Activated CD4-positive, alpha-beta memory T cell treated with anti-CD3 and anti-CD28 coated beads, Interleukin-2, amount 10 ng/mL, durations not matched to agents 7 days and 5 days (primary cell): ENCODE data around the gene LRP5. TPM values are rescaled to one million over a fixed set of nuclear protein-coding genes. Genes with fewer than 3 reads are reported as not detected.
"Not testable (repeated sequence)": the region's sequence is repeated elsewhere in the genome, so short reads cannot be mapped to it uniquely, and the experiment has no call there.

Experiments
- CTCF ChIA-PET: fragments of 350-600 bp; sonication (Branson Sonifier 250); formaldehyde crosslinking; loops from one replicate; lab custom pipeline; 2021; ENCODE audit warnings: antibody characterized with exemption, inconsistent platforms; lab: Charles Lee
- POLR2A ChIA-PET: fragments of 350-600 bp; sonication (Branson Sonifier 250); formaldehyde crosslinking; loops from one replicate; lab custom pipeline; 2021; ENCODE audit warnings: antibody characterized with exemption; lab: Charles Lee
- DNase-seq: peaks from one replicate; pipeline ENCODE4 v3.0.0-alpha.2; 2020
- H3K27ac Mint-ChIP-seq: one replicate; pipeline ENCODE4 v1.8.0; 2021; ENCODE audit warnings: mild to moderate bottlenecking, mixed read lengths
- H3K27me3 Mint-ChIP-seq: one replicate; pipeline ENCODE4 v1.8.0; 2021; ENCODE audit warnings: mixed read lengths
- H3K36me3 Mint-ChIP-seq: one replicate; pipeline ENCODE4 v1.8.0; 2021; ENCODE audit warnings: low read depth, mixed read lengths
- H3K4me1 Mint-ChIP-seq: one replicate; pipeline ENCODE4 v1.8.0; 2021; ENCODE audit warnings: mixed read lengths
- H3K4me3 Mint-ChIP-seq: one replicate; pipeline ENCODE4 v1.8.0; 2021; ENCODE audit warnings: mild to moderate bottlenecking, mixed read lengths
- H3K9me3 Mint-ChIP-seq: one replicate; pipeline ENCODE4 v1.8.0; 2021; ENCODE audit warnings: mixed read lengths
- total RNA-seq, 2 experiments: library from RNA; stranded (reverse); gene quantifications; one replicate each; pipeline ENCODE4 v1.2.3, GENCODE V29; 2021

LRP5 gene
- total RNA-seq, 2 experiments from 2014 or later, result 12.3 to 13.5 TPM

- H3K36me3 Mint-ChIP-seq, result no peaks in the 10 kb centered on the region
- no peaks in the 10 kb centered on the region for H3K9me3 Mint-ChIP-seq
- H3K4me3 Mint-ChIP-seq, result no peak overlapping the region
- no peak overlapping the region for H3K27ac Mint-ChIP-seq
- POLR2A ChIA-PET, result no interaction called here
- H3K27me3 Mint-ChIP-seq, result no peaks in the 10 kb centered on the region
- CTCF ChIA-PET, result no interaction called here
- no peak for DNase-seq
- H3K4me1 Mint-ChIP-seq, result peaks cover 9% of the 10 kb centered on the region
Measured at GRCh38 chr11:68438658-68439259, 126.4 kb downstream of the LRP5 start.

- Mint-ChIP-seq H3K27ac (no peak overlapping the region), H3K4me1 (peaks cover 9% of the 10 kb centered on the region), H3K4me3 (no peak overlapping the region), H3K27me3 (no peaks in the 10 kb centered on the region), H3K36me3 (no peaks in the 10 kb centered on the region), H3K9me3 (no peaks in the 10 kb centered on the region)
- no peak for DNase-seq
- POLR2A ChIA-PET, result no interaction called here
- CTCF ChIA-PET, result interaction anchor here (0.8 kb wide), 1 partner anchor 58 kb away, joined by 3 read pairs; no protein-coding TSS in a partner anchor
Measured at GRCh38 chr11:68439355-68440065, 127.1 kb downstream of the LRP5 start.

GRCh38 chr11:68440224-68440623 is 127.8 kb downstream of the LRP5 start:
- CTCF ChIA-PET, result interaction anchor here (0.8 kb wide), 1 partner anchor 59 kb away, joined by 3 read pairs; no protein-coding TSS in a partner anchor

GRCh38 chr11:68441466-68442230 is 129.3 kb downstream of the LRP5 start:
- no peak overlapping the region for H3K4me3 Mint-ChIP-seq
- CTCF ChIA-PET, result no interaction called here
- no peaks in the 10 kb centered on the region for H3K9me3 Mint-ChIP-seq
- H3K27me3 Mint-ChIP-seq, result no peaks in the 10 kb centered on the region
- H3K27ac Mint-ChIP-seq, result no peak overlapping the region
- H3K36me3 Mint-ChIP-seq, result no peaks in the 10 kb centered on the region
- peaks cover 9% of the 10 kb centered on the region for H3K4me1 Mint-ChIP-seq
- POLR2A ChIA-PET, result no interaction called here
- DNase-seq, result no peak

More at GRCh38 chr11:68440224-68440623, 127.8 kb downstream of the LRP5 start:
- Mint-ChIP-seq H3K9me3 (no peaks in the 10 kb centered on the region), H3K27me3 (no peaks in the 10 kb centered on the region), H3K36me3 (no peaks in the 10 kb centered on the region), H3K4me3 (no peak overlapping the region), H3K4me1 (peaks cover 9% of the 10 kb centered on the region), H3K27ac (no peak overlapping the region)
- DNase-seq, result no peak
- POLR2A ChIA-PET, result no interaction called here

- Mint-ChIP-seq H3K27me3 (no peaks in the 10 kb centered on the region), H3K36me3 (no peaks in the 10 kb centered on the region), H3K9me3 (no peaks in the 10 kb centered on the region), H3K27ac (no peak overlapping the region), H3K4me1 (peaks cover 8% of the 10 kb centered on the region), H3K4me3 (no peak overlapping the region)
- ChIA-PET CTCF (no interaction called here), POLR2A (no interaction called here)
- no peak for DNase-seq
Measured at GRCh38 chr11:68442433-68442832, 130.0 kb downstream of the LRP5 start.

GRCh38 chr11:68444566-68444965 is 132.2 kb downstream of the LRP5 start:
- H3K27ac Mint-ChIP-seq, result no peak overlapping the region
- no peaks in the 10 kb centered on the region for H3K27me3 Mint-ChIP-seq
- H3K4me1 Mint-ChIP-seq, result peaks cover 3% of the 10 kb centered on the region
- CTCF ChIA-PET, result no interaction called here
- no peaks in the 10 kb centered on the region for H3K9me3 Mint-ChIP-seq
- no peak for DNase-seq
- no peaks in the 10 kb centered on the region for H3K36me3 Mint-ChIP-seq
- H3K4me3 Mint-ChIP-seq, result no peak overlapping the region
- POLR2A ChIA-PET, result no interaction called here

GRCh38 chr11:68445531-68446035 is 133.2 kb downstream of the LRP5 start:
- Mint-ChIP-seq H3K4me1 (peaks cover 3% of the 10 kb centered on the region), H3K27me3 (no peaks in the 10 kb centered on the region), H3K4me3 (no peak overlapping the region), H3K9me3 (no peaks in the 10 kb centered on the region), H3K36me3 (no peaks in the 10 kb centered on the region), H3K27ac (no peak overlapping the region)
- POLR2A ChIA-PET, result no interaction called here
- DNase-seq, result no peak
- CTCF ChIA-PET, result no interaction called here

- DNase-seq, result no peak
- H3K9me3 Mint-ChIP-seq, result no peaks in the 10 kb centered on the region
- H3K4me1 Mint-ChIP-seq, result peaks cover 3% of the 10 kb centered on the region
- no peaks in the 10 kb centered on the region for H3K27me3 Mint-ChIP-seq
- no peak overlapping the region for H3K27ac Mint-ChIP-seq
- no peaks in the 10 kb centered on the region for H3K36me3 Mint-ChIP-seq
- no peak overlapping the region for H3K4me3 Mint-ChIP-seq
- POLR2A ChIA-PET, result no interaction called here
- CTCF ChIA-PET, result interaction anchor here (0.7 to 0.9 kb wide), 2 partner anchors 186 to 188 kb away, joined by 4 read pairs; no protein-coding TSS in a partner anchor
Measured at GRCh38 chr11:68446046-68446725, 133.8 kb downstream of the LRP5 start.

GRCh38 chr11:68447015-68447801 is 134.8 kb downstream of the LRP5 start:
- CTCF ChIA-PET, result interaction anchor here (0.9 kb wide), 1 partner anchor 187 kb away, joined by 4 read pairs; no protein-coding TSS in a partner anchor

GRCh38 chr11:68447914-68448313 is 135.5 kb downstream of the LRP5 start:
- H3K27me3 Mint-ChIP-seq, CTCF ChIA-PET, H3K4me3 Mint-ChIP-seq: not testable (repeated sequence)

More at GRCh38 chr11:68447015-68447801, 134.8 kb downstream of the LRP5 start:
- H3K27me3 Mint-ChIP-seq, result no peaks in the 10 kb centered on the region
- no peaks in the 10 kb centered on the region for H3K36me3 Mint-ChIP-seq
- H3K4me1 Mint-ChIP-seq, result peaks cover 3% of the 10 kb centered on the region
- no peak overlapping the region for H3K27ac Mint-ChIP-seq
- POLR2A ChIA-PET, result no interaction called here
- DNase-seq, result peak; percentile 82
- H3K4me3 Mint-ChIP-seq, result no peak overlapping the region
- no peaks in the 10 kb centered on the region for H3K9me3 Mint-ChIP-seq

GRCh38 chr11:68448604-68449011 is 136.2 kb downstream of the LRP5 start:
- no peak overlapping the region for H3K27ac Mint-ChIP-seq
- CTCF ChIA-PET, result interaction anchor here (1.1 kb wide), 1 partner anchor 12 kb away, joined by 3 read pairs; the partner anchor contains the start of gene PPP6R3

More at GRCh38 chr11:68447914-68448313, 135.5 kb downstream of the LRP5 start:
- H3K4me1 Mint-ChIP-seq, DNase-seq, POLR2A ChIA-PET, H3K27ac Mint-ChIP-seq, H3K9me3 Mint-ChIP-seq, H3K36me3 Mint-ChIP-seq: not testable (repeated sequence)

GRCh38 chr11:68449951-68450350 is 137.6 kb downstream of the LRP5 start:
- no peak for DNase-seq
- no peak overlapping the region for H3K27ac Mint-ChIP-seq
- H3K36me3 Mint-ChIP-seq, result no peaks in the 10 kb centered on the region
- ChIA-PET CTCF (interaction anchor here (0.7 kb wide), 1 partner anchor 405 kb away, joined by 4 read pairs; no protein-coding TSS in a partner anchor), POLR2A (interaction anchor here (1.0 to 1.3 kb wide), 2 partner anchors 8 to 10 kb away, joined by 3 read pairs; partner anchors contain the start of gene PPP6R3)
- peaks cover 3% of the 10 kb centered on the region for H3K4me1 Mint-ChIP-seq
- no peaks in the 10 kb centered on the region for H3K27me3 Mint-ChIP-seq
- no peak overlapping the region for H3K4me3 Mint-ChIP-seq
- no peaks in the 10 kb centered on the region for H3K9me3 Mint-ChIP-seq

More at GRCh38 chr11:68448604-68449011, 136.2 kb downstream of the LRP5 start:
- Mint-ChIP-seq H3K4me1 (peaks cover 3% of the 10 kb centered on the region), H3K9me3 (no peaks in the 10 kb centered on the region), H3K36me3 (no peaks in the 10 kb centered on the region), H3K4me3 (no peak overlapping the region), H3K27me3 (no peaks in the 10 kb centered on the region)
- no peak for DNase-seq
- POLR2A ChIA-PET, result interaction anchor here (1.3 kb wide), 1 partner anchor 9 kb away, joined by 3 read pairs; no protein-coding TSS in a partner anchor
